ENCODE results near the gene DENND2A. TPM values are rescaled to one million over a fixed set of nuclear protein-coding genes. Genes with fewer than 3 reads are reported as not detected.
A peak's percentile ranks its signal among the peaks of the same experiment; 100 is the strongest.

The DENND2A gene
- total and polyA plus RNA-seq, 7 donors: 2.7 to 8.7 (median 3.8) TPM

DNA sequence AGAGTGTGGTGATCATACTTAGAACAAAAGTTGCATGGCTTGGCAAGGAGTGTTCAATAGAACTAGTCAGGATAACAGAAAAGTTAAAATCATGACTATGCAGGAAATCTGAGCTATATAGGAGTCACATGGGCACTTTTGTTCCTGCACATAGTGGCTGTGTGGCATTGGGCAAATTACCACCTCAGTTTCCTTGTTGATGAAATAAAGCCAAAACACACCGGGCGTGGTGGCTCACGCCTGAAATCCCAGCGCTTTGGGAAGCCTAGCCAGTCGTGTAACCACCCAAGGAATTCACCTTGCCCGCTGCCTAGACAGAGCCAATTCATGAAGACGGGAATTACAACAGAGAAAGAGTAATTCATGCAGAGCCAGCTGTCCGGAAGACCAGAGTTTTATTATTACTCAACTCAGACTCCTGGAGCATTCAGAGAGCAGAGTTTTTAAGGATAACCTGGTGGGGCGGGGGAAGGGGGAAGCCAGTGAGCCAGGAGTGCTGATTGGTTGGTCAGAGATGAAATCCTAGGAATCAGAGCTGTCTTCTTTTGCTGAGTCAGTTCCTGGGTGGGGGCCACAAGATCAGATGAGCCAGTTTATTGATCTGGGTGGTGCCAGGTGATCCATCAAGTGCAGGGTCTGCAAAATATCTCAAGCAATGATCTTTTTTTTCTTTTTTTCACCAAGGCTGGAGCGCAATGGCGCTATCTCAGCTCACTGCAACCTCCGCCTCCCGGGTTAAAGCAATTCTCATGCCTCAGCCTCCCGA, 154.9 kb downstream of the DENND2A start:
- intact Hi-C loops (cut with DNase I): no loop called here
- Histone ChIP-seq H3K9me3 (no peaks in the 10 kb centered on the region), H3K4me1 (no peaks in the 10 kb centered on the region), H3K27me3 (ENCODE audit: insufficient read depth in 3 of 3, low read length in 2 of 3) (no peaks in the 10 kb centered on the region), H3K4me3 (no peak overlapping the region), H3K36me3 (ENCODE audit: insufficient read depth in 1 of 2, low read depth in 1 of 2) (no peaks in the 10 kb centered on the region), H3K27ac (no peak overlapping the region)
- ATAC-seq: no peak
- 63 to 75% (median 64%) methylated on average over 14 of the region's 14 CpGs for WGBS, 3 donors
- peak in 1 of 2 donors; percentile 4 for DNase-seq
- TF ChIP-seq, protein P1, sequence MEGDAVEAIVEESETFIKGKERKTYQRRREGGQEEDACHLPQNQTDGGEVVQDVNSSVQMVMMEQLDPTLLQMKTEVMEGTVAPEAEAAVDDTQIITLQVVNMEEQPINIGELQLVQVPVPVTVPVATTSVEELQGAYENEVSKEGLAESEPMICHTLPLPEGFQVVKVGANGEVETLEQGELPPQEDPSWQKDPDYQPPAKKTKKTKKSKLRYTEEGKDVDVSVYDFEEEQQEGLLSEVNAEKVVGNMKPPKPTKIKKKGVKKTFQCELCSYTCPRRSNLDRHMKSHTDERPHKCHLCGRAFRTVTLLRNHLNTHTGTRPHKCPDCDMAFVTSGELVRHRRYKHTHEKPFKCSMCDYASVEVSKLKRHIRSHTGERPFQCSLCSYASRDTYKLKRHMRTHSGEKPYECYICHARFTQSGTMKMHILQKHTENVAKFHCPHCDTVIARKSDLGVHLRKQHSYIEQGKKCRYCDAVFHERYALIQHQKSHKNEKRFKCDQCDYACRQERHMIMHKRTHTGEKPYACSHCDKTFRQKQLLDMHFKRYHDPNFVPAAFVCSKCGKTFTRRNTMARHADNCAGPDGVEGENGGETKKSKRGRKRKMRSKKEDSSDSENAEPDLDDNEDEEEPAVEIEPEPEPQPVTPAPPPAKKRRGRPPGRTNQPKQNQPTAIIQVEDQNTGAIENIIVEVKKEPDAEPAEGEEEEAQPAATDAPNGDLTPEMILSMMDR (IDR thresholded peaks at IDR 0.05): no peak

DNA sequence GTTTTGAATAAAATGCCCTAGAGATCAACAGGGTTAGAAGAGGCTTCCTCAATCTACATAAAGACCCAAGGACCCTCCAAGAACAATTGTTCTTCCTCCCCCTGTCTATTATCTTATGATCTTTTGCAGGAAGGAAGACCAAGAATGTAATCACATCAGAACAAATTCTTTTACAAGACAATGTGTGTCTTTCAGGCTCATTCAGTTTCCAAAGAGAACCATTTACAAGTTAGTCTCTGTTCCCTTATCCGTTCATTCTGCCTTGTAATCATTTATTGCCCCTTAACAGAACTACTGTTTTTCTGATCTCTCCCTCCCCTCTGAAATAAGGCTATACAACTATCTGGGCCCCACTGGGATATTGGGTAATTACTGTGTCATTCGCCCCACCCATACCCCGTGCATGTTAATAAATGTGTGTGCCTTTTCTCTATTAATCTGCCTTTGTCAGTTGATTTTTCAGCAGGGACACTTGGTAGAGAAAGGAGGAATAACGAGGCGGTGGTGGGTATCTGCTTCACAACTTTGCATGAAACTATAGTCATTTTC, 155.6 kb downstream of the DENND2A start:
- H3K9me3 ChIP-seq: no peaks in the 10 kb centered on the region
- intact Hi-C loops (cut with DNase I): no loop called here
- TF ChIP-seq, protein P1 (IDR thresholded peaks at IDR 0.05): no peak
- no peak for DNase-seq
- 61 to 64% (median 62%) methylated on average over 5 of the region's 5 CpGs for WGBS, 3 donors
- no peak for ATAC-seq
- no peak overlapping the region for H3K4me3 ChIP-seq
- H3K27me3 ChIP-seq (ENCODE audit: insufficient read depth in 3 of 3, low read length in 2 of 3): no peaks in the 10 kb centered on the region
- no peak overlapping the region for H3K27ac ChIP-seq
- H3K36me3 ChIP-seq (ENCODE audit: insufficient read depth in 1 of 2, low read depth in 1 of 2): no peaks in the 10 kb centered on the region
- no peaks in the 10 kb centered on the region for H3K4me1 ChIP-seq

DNA sequence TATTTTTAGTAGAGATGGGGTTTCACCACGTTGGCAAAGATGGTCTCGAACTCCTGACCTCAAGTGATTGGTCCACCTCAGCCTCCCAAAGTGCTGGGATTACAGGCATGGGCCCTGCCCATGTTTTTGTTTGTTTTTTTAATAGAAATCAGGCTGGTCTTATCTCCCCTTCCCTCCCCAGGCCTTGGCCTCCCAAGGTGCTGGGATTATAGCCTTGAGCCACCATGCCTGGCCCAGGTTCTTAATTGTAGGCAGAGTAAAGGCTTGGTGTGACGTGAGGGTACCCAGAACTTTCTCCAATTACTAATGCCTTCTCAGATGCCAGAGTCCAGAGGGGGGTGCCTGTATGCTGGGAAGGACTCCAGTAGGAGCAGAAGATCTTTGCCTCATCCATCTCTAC, 156.1 kb downstream of the DENND2A start:
- 71 to 86% (median 77%) methylated on average over 3 of the region's 3 CpGs for WGBS, 3 donors
- Histone ChIP-seq H3K27me3 (ENCODE audit: insufficient read depth in 3 of 3, low read length in 2 of 3) (no peaks in the 10 kb centered on the region), H3K9me3 (no peaks in the 10 kb centered on the region), H3K27ac (no peak overlapping the region), H3K36me3 (ENCODE audit: insufficient read depth in 1 of 2, low read depth in 1 of 2) (no peaks in the 10 kb centered on the region), H3K4me1 (no peaks in the 10 kb centered on the region), H3K4me3 (no peak overlapping the region)
- intact Hi-C loops (cut with DNase I): no loop called here
- no peak for ATAC-seq
- DNase-seq: peak in 1 of 2 donors; percentile 1
- TF ChIP-seq, protein P1 (IDR thresholded peaks at IDR 0.05): no peak

DNA sequence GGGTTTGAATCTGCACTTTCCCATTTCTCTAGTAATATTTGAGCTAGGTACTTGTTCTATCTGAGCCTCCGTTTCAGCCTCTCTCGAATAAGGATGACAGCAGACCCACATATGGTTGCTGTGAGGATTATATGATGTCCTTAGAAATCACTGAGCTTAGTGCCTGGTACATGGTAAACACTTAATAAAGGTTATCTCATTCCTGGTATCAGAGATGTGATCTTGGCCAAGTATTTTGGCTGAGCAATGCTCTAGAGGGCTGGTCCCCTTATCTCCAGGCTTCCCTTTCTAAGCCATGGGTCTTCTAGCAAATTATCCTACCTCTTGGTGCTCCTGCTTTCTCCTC, 160.9 kb downstream of the DENND2A start:
- Histone ChIP-seq H3K36me3 (ENCODE audit: insufficient read depth in 1 of 2, low read depth in 1 of 2) (no peaks in the 10 kb centered on the region), H3K27me3 (ENCODE audit: insufficient read depth in 3 of 3, low read length in 2 of 3) (no peaks in the 10 kb centered on the region), H3K27ac (peak overlapping the region; percentile 82), H3K4me3 (peak overlapping the region; percentile 96), H3K9me3 (no peaks in the 10 kb centered on the region), H3K4me1 (peaks cover 14% of the 10 kb centered on the region)
- no peak for DNase-seq
- TF ChIP-seq, protein P1 (IDR thresholded peaks at IDR 0.05): no peak
- no peak for ATAC-seq
- intact Hi-C loops (cut with DNase I): loop anchor here (2.0 to 5.0 kb wide), 3 partner anchors 38 to 175 kb away; no protein-coding TSS in a partner anchor
- 0 to 4% (median 0%) methylated on average over 2 of the region's 2 CpGs for WGBS, 3 donors
